EH (cell line): Measurements from ENCODE around the gene TUBA1A.
"Not testable (repeated sequence)": the region's sequence is repeated elsewhere in the genome, so short reads cannot be mapped to it uniquely, and the experiment has no call there.

Experiments
- DNase-seq: peaks from one replicate; pipeline ENCODE4 v3.0.0-alpha.2; 2015; ENCODE audit warnings: low read depth

TUBA1A gene

GRCh38 chr12:49146406-49146805 is 42.5 kb downstream of the TUBA1A start:
- no peak for DNase-seq

GRCh38 chr12:49144384-49144783 is 44.5 kb downstream of the TUBA1A start:
- DNase-seq, result no peak

- no peak for DNase-seq
These were observed 49.9 kb downstream of the TUBA1A start for GRCh38 chr12:49138999-49139398.

- no peak for DNase-seq
These were observed 50.3 kb downstream of the TUBA1A start for GRCh38 chr12:49138587-49138986.

GRCh38 chr12:49137476-49137875 is 51.4 kb downstream of the TUBA1A start:
- no peak for DNase-seq

- DNase-seq, result not testable (repeated sequence)
These were observed 51.9 kb downstream of the TUBA1A start for GRCh38 chr12:49136997-49137396.
